Stimulated activated CD8-positive, alpha-beta memory T cell treated with anti-CD3 and anti-CD28 coated beads, Interleukin-2, amount 100 ng/mL, for 48 hours (primary cell): ENCODE measurements around the gene C2orf74.

Experiments used
- DNase-seq, 2 donors: peaks; one replicate each; pipeline ENCODE4 v3.0.0-alpha.2; 2020; ENCODE audit warnings: low read depth in 2 of 2

Gene C2orf74

GRCh38 chr2:61214171-61214570 lies 52.2 kb downstream of the C2orf74 start:
- DNase-seq = no peak
